CD14-positive monocyte (primary cell): ENCODE results near the gene ITGB2. TPM values are rescaled to one million over a fixed set of nuclear protein-coding genes. Genes with fewer than 3 reads are reported as not detected.
A peak's percentile ranks its signal among the peaks of the same experiment; 100 is the strongest.

Experiments used
- DNase-seq, 3 donors: peaks; one replicate each; pipeline ENCODE4 v3.0.0-alpha.2; 2011 to 2022
- H2AFZ ChIP-seq: 2 replicates; pipeline ENCODE4 v1.6.0; 2012; ENCODE audit warnings: mild to moderate bottlenecking, low read depth, low read length, inconsistent platforms; ENCODE audit not compliant: insufficient read depth, poor library complexity, severe bottlenecking
- H3K27ac ChIP-seq, 2 donors: 1 replicate in 1 of 2; 2 replicates in 1 of 2; pipeline ENCODE4 v1.5.1; 2012 to 2013; ENCODE audit warnings: low read length in 2 of 2, control low read depth in 1 of 2, inconsistent platforms in 1 of 2, low read depth in 1 of 2, mild to moderate bottlenecking in 1 of 2
- H3K27me3 ChIP-seq, 2 donors: one replicate each; pipeline versions ENCODE4 v1.6.0 to v1.6.1; 2011 to 2013; ENCODE audit warnings: low read length in 2 of 2; ENCODE audit not compliant: control insufficient read depth in 2 of 2, insufficient read depth in 2 of 2
- H3K36me3 ChIP-seq, 2 donors: replicated peaks in 1 of 2; 1 replicate in 1 of 2; 2 replicates in 1 of 2; pipeline versions ENCODE4 v1.5.1 to v1.6.1; 2012 to 2013; ENCODE audit warnings: low read length in 2 of 2, control low read depth in 1 of 2, inconsistent platforms in 1 of 2, mild to moderate bottlenecking in 1 of 2; ENCODE audit not compliant: insufficient read depth in 2 of 2, control insufficient read depth in 1 of 2
- H3K4me1 ChIP-seq, 2 donors: 1 replicate in 1 of 2; 2 replicates in 1 of 2; pipeline versions ENCODE4 v1.5.1 to v1.6.1; 2012 to 2013; ENCODE audit warnings: low read length in 2 of 2, control low read depth in 1 of 2, inconsistent platforms in 1 of 2, mild to moderate bottlenecking in 1 of 2, moderate library complexity in 1 of 2; ENCODE audit not compliant: insufficient read depth in 2 of 2, control insufficient read depth in 1 of 2
- H3K4me2 ChIP-seq: replicated peaks from 2 replicates; pipeline ENCODE3; 2012; ENCODE audit warnings: low read length, moderate library complexity, mild to moderate bottlenecking; ENCODE audit not compliant: poor library complexity, severe bottlenecking; ENCODE audit errors: extremely low read depth
- H3K4me3 ChIP-seq, 3 experiments: fragments of 200-600 bp in 1 of 3; sonication (generic) in 1 of 3; replicated peaks in 1 of 3; 1 replicate in 2 of 3; 2 replicates in 1 of 3; pipeline ENCODE4 v1.5.1; 2011 to 2013; ENCODE audit warnings: low read length in 3 of 3, mild to moderate bottlenecking in 3 of 3, control low read depth in 2 of 3, low read depth in 2 of 3, inconsistent platforms in 1 of 3, moderate library complexity in 1 of 3
- H3K79me2 ChIP-seq: 2 replicates; pipeline ENCODE4 v1.6.0; 2012; ENCODE audit warnings: mild to moderate bottlenecking, control low read depth, inconsistent platforms, low read length, moderate library complexity; ENCODE audit not compliant: insufficient read depth
- H3K9ac ChIP-seq: 2 replicates; pipeline ENCODE4 v1.6.0; 2017; ENCODE audit warnings: low read length, mild to moderate bottlenecking; ENCODE audit not compliant: insufficient read depth, poor library complexity, severe bottlenecking
- H3K9me3 ChIP-seq, 2 donors: replicated peaks in 1 of 2; 1 replicate in 1 of 2; 2 replicates in 1 of 2; pipeline versions ENCODE4 v1.5.1 to v1.6.1; 2012 to 2013; ENCODE audit warnings: low read length in 2 of 2, control low read depth in 1 of 2; ENCODE audit not compliant: control insufficient read depth in 1 of 2, insufficient read depth in 1 of 2
- H4K20me1 ChIP-seq: 2 replicates; pipeline ENCODE4 v1.6.0; 2012; ENCODE audit warnings: mild to moderate bottlenecking, low read length, control low read depth, moderate library complexity; ENCODE audit not compliant: insufficient read depth
- H3K27ac Mint-ChIP-seq, 7 donors: one replicate each; pipeline ENCODE4 v1.8.0; 2020; ENCODE audit warnings: mild to moderate bottlenecking in 7 of 7, mixed read lengths in 7 of 7, moderate library complexity in 6 of 7, inconsistent platforms in 2 of 7
- H3K27me3 Mint-ChIP-seq, 3 donors: one replicate each; pipeline ENCODE4 v1.8.0; 2021 to 2022; ENCODE audit warnings: low read depth in 3 of 3, mild to moderate bottlenecking in 3 of 3, mixed read lengths in 3 of 3, moderate library complexity in 3 of 3, inconsistent platforms in 1 of 3
- H3K36me3 Mint-ChIP-seq, 2 donors: one replicate each; pipeline ENCODE4 v1.8.0; 2020; ENCODE audit warnings: mixed read lengths in 2 of 2, inconsistent platforms in 1 of 2, mild to moderate bottlenecking in 1 of 2
- H3K4me1 Mint-ChIP-seq: one replicate; pipeline ENCODE4 v1.8.0; 2020; ENCODE audit warnings: mild to moderate bottlenecking, mixed read lengths
- H3K4me3 Mint-ChIP-seq, 2 donors: one replicate each; pipeline ENCODE4 v1.8.0; 2020; ENCODE audit warnings: mild to moderate bottlenecking in 2 of 2, mixed read lengths in 2 of 2, moderate library complexity in 1 of 2
- H3K9me3 Mint-ChIP-seq, 7 donors: one replicate each; pipeline ENCODE4 v1.8.0; 2020 to 2022; ENCODE audit warnings: mixed read lengths in 7 of 7, mild to moderate bottlenecking in 6 of 7, moderate library complexity in 6 of 7, inconsistent platforms in 2 of 7
- WGBS: methylation state at CpG from one replicate; pipeline ENCODE4 v1.1.5; 2013; ENCODE audit warnings: missing lambda C conversion rate; ENCODE audit not compliant: insufficient coverage; 5-methylcytosine and 5-hydroxymethylcytosine counted together
- intact Hi-C, 2 donors: fragments of 100-400 bp; cut with micrococcal nuclease; formaldehyde crosslinking; loops; one replicate each; pipeline versions ENCODE4 v1.15.0 to v1.15.1; 2023
- polyA plus RNA-seq, 3 donors: library from polyadenylated mRNA; depleted of rRNA in 1 of 3; unstranded in 2 of 3; stranded (reverse) in 1 of 3; fragments of 300-500 nt in 2 of 3; fragments of >200 nt in 1 of 3; fragmentation: Illumina TruSeq in 2 of 3; gene quantifications; 1 replicate in 2 of 3; 2 replicates in 1 of 3; pipeline ENCODE4 v1.2.3, GENCODE V29; 2012 to 2021
- TF ChIP-seq, protein P1 (sequence below): fragments of 200-600 bp; IDR thresholded peaks from one replicate; pipeline ENCODE4 v1.8.0; 2022; ENCODE audit warnings: antibody characterized with exemption, mild to moderate bottlenecking

Gene ITGB2
- polyA plus RNA-seq, 3 donors, result 1,470 to 1,628 (median 1,602) TPM

DNA sequence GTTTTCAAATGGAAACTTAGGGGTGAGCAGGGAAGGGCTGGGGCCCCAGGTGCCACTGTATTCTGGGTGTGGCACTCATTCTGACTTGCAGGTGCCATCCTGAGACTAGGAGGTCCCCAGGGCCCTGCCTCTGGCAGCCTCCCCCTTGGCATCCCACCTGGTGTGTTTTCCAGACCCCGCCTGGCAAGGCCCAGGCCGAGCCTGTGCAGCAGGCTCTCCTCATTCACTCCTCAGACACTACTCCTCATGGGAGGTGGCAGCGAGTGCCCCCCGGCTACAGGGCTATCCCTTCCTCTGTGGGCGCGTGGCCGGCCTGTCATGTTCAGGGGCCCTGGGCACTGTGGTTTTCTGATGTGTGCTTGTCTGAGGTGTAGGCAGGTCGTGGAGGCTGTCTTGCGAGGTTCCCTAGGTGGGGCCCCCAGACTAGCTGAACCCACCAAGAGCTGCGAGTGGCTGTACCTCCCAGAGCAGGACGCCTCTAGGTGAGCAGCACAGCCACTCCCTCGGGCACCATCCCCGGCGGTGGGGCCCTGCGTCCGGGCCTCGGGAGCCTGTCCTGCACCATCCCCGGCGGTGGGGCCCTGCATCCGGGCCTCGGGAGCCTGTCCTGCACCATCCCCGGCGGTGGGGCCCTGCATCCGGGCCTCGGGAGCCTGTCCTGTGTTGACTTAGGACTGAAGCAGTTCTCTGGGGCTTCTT lies 32.4 kb upstream of the ITGB2 start:
- Mint-ChIP-seq H3K4me3 (no peak overlapping the region), H3K27me3 (no peaks in the 10 kb centered on the region), H3K27ac (peak overlapping the region in 4 of 7 donors; percentile 20 to 69 (median 50)), H3K9me3 (no peaks in the 10 kb centered on the region), H3K4me1 (no peaks in the 10 kb centered on the region), H3K36me3 (peaks cover 45 to 75% of the 10 kb centered on the region in 2 donors)
- no peak overlapping the region for H3K4me3 ChIP-seq
- H3K27me3 ChIP-seq, result no peaks in the 10 kb centered on the region
- peaks cover 39 to 65% of the 10 kb centered on the region in 2 donors for H3K36me3 ChIP-seq
- DNase-seq, result no peak
- no peak overlapping the region for H2AFZ ChIP-seq
- TF ChIP-seq, protein P1, sequence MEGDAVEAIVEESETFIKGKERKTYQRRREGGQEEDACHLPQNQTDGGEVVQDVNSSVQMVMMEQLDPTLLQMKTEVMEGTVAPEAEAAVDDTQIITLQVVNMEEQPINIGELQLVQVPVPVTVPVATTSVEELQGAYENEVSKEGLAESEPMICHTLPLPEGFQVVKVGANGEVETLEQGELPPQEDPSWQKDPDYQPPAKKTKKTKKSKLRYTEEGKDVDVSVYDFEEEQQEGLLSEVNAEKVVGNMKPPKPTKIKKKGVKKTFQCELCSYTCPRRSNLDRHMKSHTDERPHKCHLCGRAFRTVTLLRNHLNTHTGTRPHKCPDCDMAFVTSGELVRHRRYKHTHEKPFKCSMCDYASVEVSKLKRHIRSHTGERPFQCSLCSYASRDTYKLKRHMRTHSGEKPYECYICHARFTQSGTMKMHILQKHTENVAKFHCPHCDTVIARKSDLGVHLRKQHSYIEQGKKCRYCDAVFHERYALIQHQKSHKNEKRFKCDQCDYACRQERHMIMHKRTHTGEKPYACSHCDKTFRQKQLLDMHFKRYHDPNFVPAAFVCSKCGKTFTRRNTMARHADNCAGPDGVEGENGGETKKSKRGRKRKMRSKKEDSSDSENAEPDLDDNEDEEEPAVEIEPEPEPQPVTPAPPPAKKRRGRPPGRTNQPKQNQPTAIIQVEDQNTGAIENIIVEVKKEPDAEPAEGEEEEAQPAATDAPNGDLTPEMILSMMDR, result no peak
- H3K4me1 ChIP-seq, result no peaks in the 10 kb centered on the region
- no peaks in the 10 kb centered on the region for H3K9me3 ChIP-seq
- H3K9ac ChIP-seq, result no peak overlapping the region
- 93% methylated on average over 11 of the region's 25 CpGs for WGBS
- H3K4me2 ChIP-seq, result no peak overlapping the region
- peaks cover 30% of the 10 kb centered on the region for H4K20me1 ChIP-seq
- H3K79me2 ChIP-seq, result peaks cover 20% of the 10 kb centered on the region
- intact Hi-C loops, result loop anchor here (5.0 kb wide), 2 partner anchors 39 to 869 kb away; no protein-coding TSS in a partner anchor
- no peak overlapping the region for H3K27ac ChIP-seq

DNA sequence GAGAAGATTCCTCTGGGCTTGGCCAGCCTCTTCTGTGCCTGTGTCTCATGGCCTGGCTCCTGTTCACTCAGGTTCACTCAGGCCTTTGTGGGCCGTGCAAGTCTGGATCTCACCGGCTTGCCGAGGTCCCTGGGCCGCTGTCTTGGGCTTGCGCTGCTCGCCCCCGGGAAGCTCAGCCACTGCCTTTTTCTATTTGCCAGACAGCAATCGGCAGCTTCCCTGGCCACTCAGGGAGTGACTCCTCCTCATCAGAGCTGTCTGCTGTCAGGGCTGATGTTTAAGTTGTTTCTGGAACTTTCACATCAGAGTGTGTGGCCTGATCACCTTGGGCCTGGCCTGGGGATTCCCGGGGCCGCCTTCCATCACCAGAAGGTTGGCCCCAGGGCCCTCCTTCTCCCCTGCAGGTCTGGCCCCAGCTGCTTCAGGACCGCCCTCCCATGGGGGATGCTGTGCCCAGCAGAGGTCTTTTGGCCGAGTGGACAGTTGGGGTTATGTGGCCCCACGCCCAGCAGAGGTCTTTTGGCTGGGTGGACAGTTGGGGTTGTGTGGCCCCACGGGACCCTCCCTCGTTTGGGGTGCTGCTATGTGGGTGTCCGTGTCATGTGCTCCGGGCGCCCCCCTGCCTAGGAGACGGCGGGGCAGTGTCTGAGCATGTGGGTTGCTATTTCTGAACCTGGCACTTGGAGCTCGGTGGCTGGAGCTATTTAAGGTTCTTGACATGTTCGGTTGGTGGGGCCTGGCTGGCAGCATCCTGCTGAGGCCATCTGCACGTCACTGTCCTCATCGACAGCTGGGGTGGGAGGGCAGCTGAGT lies 31.6 kb upstream of the ITGB2 start:
- no peak overlapping the region for H3K4me3 Mint-ChIP-seq
- H3K27ac ChIP-seq, result no peak overlapping the region
- H3K9ac ChIP-seq, result no peak overlapping the region
- no peak overlapping the region for H2AFZ ChIP-seq
- peaks cover 43 to 72% of the 10 kb centered on the region in 2 donors for H3K36me3 Mint-ChIP-seq
- no peaks in the 10 kb centered on the region for H3K4me1 Mint-ChIP-seq
- peaks cover 0 to 2% (median 2%) of the 10 kb centered on the region in 3 donors for H3K27me3 Mint-ChIP-seq
- peaks cover 38% of the 10 kb centered on the region for H4K20me1 ChIP-seq
- H3K9me3 ChIP-seq, result no peaks in the 10 kb centered on the region
- TF ChIP-seq, protein P1, result no peak
- H3K9me3 Mint-ChIP-seq, result no peaks in the 10 kb centered on the region
- H3K79me2 ChIP-seq, result peaks cover 25% of the 10 kb centered on the region
- peak overlapping the region in 2 of 7 donors; percentile 43 to 54 for H3K27ac Mint-ChIP-seq
- no peak for DNase-seq
- no peaks in the 10 kb centered on the region for H3K4me1 ChIP-seq
- no peak overlapping the region for H3K4me2 ChIP-seq
- 96% methylated on average over 22 of the region's 24 CpGs for WGBS
- H3K27me3 ChIP-seq, result no peaks in the 10 kb centered on the region
- no peak overlapping the region for H3K4me3 ChIP-seq
- H3K36me3 ChIP-seq, result peaks cover 41 to 61% of the 10 kb centered on the region in 2 donors
- intact Hi-C loops, result loop anchor here (5.0 kb wide), 2 partner anchors 40 to 870 kb away; no protein-coding TSS in a partner anchor
